ENCODE data around the gene ZGPAT. TPM values are rescaled to one million over a fixed set of nuclear protein-coding genes. Genes with fewer than 3 reads are reported as not detected.

Gene ZGPAT
- total RNA-seq, 1 donor from 2014 or later, result 32.8 TPM

GRCh38 chr20:63698739-63699465 lies 8.9 kb upstream of the ZGPAT start:
- Mint-ChIP-seq H3K27ac (no peak overlapping the region), H3K36me3 (no peaks in the 10 kb centered on the region), H3K27me3 (no peaks in the 10 kb centered on the region), H3K4me3 (no peak overlapping the region), H3K9me3 (no peaks in the 10 kb centered on the region), H3K4me1 (ENCODE audit: unreplicated experiment) (no peaks in the 10 kb centered on the region)
- TF ChIP-seq CTCF (conservative IDR thresholded peaks at IDR 0.05), result no peak
- DNase-seq (ENCODE audit: extremely low spot score, unreplicated experiment), result no peak

GRCh38 chr20:63699466-63700198 lies 8.2 kb upstream of the ZGPAT start:
- H3K27ac Mint-ChIP-seq, result no peak overlapping the region
- H3K4me3 Mint-ChIP-seq, result no peak overlapping the region
- no peaks in the 10 kb centered on the region for H3K9me3 Mint-ChIP-seq
- no peak for DNase-seq (ENCODE audit: extremely low spot score, unreplicated experiment)
- no peaks in the 10 kb centered on the region for H3K4me1 Mint-ChIP-seq (ENCODE audit: unreplicated experiment)
- H3K27me3 Mint-ChIP-seq, result no peaks in the 10 kb centered on the region
- H3K36me3 Mint-ChIP-seq, result no peaks in the 10 kb centered on the region
- TF ChIP-seq CTCF (conservative IDR thresholded peaks at IDR 0.05), result no peak

- no peak overlapping the region for H3K27ac Mint-ChIP-seq
Observed at GRCh38 chr20:63700199-63701050, 7.4 kb upstream of the ZGPAT start.

GRCh38 chr20:63701051-63701328 lies 6.8 kb upstream of the ZGPAT start:
- no peak overlapping the region for H3K4me3 Mint-ChIP-seq
- H3K27ac Mint-ChIP-seq, result no peak overlapping the region

More at GRCh38 chr20:63700199-63701050, 7.4 kb upstream of the ZGPAT start:
- no peak for TF ChIP-seq CTCF (conservative IDR thresholded peaks at IDR 0.05)
- DNase-seq (ENCODE audit: extremely low spot score, unreplicated experiment), result no peak
- H3K4me1 Mint-ChIP-seq (ENCODE audit: unreplicated experiment), result no peaks in the 10 kb centered on the region
- no peaks in the 10 kb centered on the region for H3K36me3 Mint-ChIP-seq
- H3K27me3 Mint-ChIP-seq, result no peaks in the 10 kb centered on the region
- H3K4me3 Mint-ChIP-seq, result no peak overlapping the region
- no peaks in the 10 kb centered on the region for H3K9me3 Mint-ChIP-seq

More at GRCh38 chr20:63701051-63701328, 6.8 kb upstream of the ZGPAT start:
- H3K36me3 Mint-ChIP-seq, result no peaks in the 10 kb centered on the region
- H3K4me1 Mint-ChIP-seq (ENCODE audit: unreplicated experiment), result no peaks in the 10 kb centered on the region
- TF ChIP-seq CTCF (conservative IDR thresholded peaks at IDR 0.05), result no peak
- H3K9me3 Mint-ChIP-seq, result no peaks in the 10 kb centered on the region
- no peak for DNase-seq (ENCODE audit: extremely low spot score, unreplicated experiment)
- H3K27me3 Mint-ChIP-seq, result no peaks in the 10 kb centered on the region

Measured in type B pancreatic cell (in vitro differentiated cells).